Measurements from ENCODE around the gene CLDN4.

CLDN4 gene

GRCh38 chr7:73876973-73877372 is 46.2 kb downstream of the CLDN4 start:
- DNase-seq = no peak

- no peak for DNase-seq
Observed at GRCh38 chr7:73879977-73880681, 49.3 kb downstream of the CLDN4 start.

DNA sequence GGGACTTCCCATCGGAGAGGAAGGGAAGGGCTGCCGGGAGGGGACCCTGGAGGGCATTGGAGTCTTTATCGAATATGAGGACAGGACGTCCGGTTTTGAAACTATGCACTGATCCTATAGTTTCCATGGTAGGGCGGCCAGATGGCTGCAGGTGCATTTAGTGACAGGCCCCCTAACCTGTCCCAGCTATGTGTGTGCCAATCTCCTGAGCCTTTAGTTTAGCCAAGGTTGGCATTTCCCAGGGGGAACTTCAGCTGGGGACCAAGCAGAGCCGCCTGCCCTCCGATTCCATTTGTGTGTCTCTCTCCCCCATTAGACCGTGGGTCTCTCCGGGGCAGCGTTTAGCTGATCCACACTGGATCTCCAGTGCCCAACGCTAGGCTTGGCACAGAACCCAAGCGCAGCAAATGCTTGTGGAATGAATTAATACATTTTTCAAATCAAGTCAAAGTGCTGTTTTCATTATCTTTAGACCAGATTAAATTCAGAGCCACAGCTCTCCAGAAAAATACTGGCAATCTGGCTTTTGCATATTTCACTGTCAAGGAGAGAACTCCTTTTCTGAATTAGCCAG is 50.0 kb downstream of the CLDN4 start:
- DNase-seq = no peak

DNA sequence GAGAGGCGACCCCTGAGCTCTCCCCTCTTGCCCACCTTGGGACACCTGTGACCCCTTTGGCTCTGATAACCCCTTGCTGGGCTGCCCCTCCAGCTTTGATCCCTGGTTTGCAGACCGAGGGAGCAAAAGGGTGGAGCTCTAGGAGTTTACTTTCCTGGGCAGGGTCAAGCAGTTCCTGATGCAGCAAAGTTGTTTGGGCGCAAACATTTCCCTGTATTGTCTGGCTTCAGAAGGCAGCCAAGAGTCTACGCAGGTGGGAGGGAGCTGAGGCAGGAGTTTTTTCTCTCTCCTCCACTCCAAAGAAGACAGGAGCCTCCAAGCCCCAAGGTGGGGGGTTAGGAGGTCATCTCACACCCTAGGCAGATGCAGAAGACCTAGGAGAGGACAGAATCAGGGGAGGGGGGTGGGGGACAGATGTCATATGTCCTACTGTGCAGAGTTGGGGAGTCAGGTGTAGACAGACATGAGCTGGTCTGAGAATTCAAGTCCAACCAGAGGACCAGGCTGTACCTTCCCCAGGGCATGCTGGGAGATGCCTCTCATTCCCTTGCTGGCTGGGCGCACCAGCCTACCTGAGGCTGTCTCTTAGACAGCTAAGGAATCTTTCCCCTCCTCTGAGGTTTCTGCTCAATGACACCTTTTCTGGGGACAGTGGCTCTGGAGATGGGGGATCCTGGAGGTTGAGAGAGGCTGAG is 50.7 kb downstream of the CLDN4 start:
- no peak for DNase-seq

GRCh38 chr7:73882047-73882402 is 51.2 kb downstream of the CLDN4 start:
- DNase-seq = no peak
